HUES6 (cell line): Measurements from ENCODE around the gene POU2F1.

Experiments
- H3K27ac ChIP-seq: 2 replicates; pipeline ENCODE4 v1.7.0; 2013; ENCODE audit warnings: low read depth, mild to moderate bottlenecking, low read length, inconsistent platforms
- H3K27me3 ChIP-seq: 2 replicates; pipeline ENCODE4 v1.6.1; 2013; ENCODE audit warnings: low read length; ENCODE audit not compliant: control insufficient read depth, insufficient read depth
- H3K36me3 ChIP-seq: 2 replicates; pipeline ENCODE4 v1.6.1; 2013; ENCODE audit warnings: low read length; ENCODE audit not compliant: control insufficient read depth, insufficient read depth
- H3K4me1 ChIP-seq: 2 replicates; pipeline ENCODE4 v1.6.1; 2013; ENCODE audit warnings: low read length; ENCODE audit not compliant: control insufficient read depth, insufficient read depth
- H3K4me3 ChIP-seq: 2 replicates; pipeline ENCODE4 v1.5.1; 2013; ENCODE audit warnings: low read depth, low read length
- H3K9ac ChIP-seq: one replicate; pipeline ENCODE4 v1.6.1; 2013; ENCODE audit warnings: mild to moderate bottlenecking, low read length
- H3K9me3 ChIP-seq: 2 replicates; pipeline ENCODE4 v1.6.1; 2013; ENCODE audit warnings: low read depth, low read length; ENCODE audit not compliant: control insufficient read depth, insufficient read depth

POU2F1 gene

GRCh38 chr1:167456524-167456923, 235.8 kb downstream of the POU2F1 start:
- H3K9me3 ChIP-seq: no peaks in the 10 kb centered on the region
- peak overlapping the region; percentile 3; the same call in 1 of the 2 replicates for H3K4me3 ChIP-seq
- no peak overlapping the region for H3K27ac ChIP-seq
- H3K36me3 ChIP-seq: no peaks in the 10 kb centered on the region
- H3K9ac ChIP-seq: no peak overlapping the region
- peaks cover 26% of the 10 kb centered on the region; the same call in 1 of the 2 replicates for H3K4me1 ChIP-seq
- peaks cover 39% of the 10 kb centered on the region for H3K27me3 ChIP-seq

- H3K9me3 ChIP-seq: no peaks in the 10 kb centered on the region
- no peak overlapping the region; the same call in 1 of the 2 replicates for H3K4me3 ChIP-seq
- H3K27ac ChIP-seq: no peak overlapping the region
- peaks cover 39% of the 10 kb centered on the region for H3K27me3 ChIP-seq
- peaks cover 26% of the 10 kb centered on the region; the same call in 1 of the 2 replicates for H3K4me1 ChIP-seq
- H3K36me3 ChIP-seq: no peaks in the 10 kb centered on the region
- no peak overlapping the region for H3K9ac ChIP-seq
Measured at GRCh38 chr1:167456926-167457325, 236.2 kb downstream of the POU2F1 start.

GRCh38 chr1:167457936-167458584, 237.4 kb downstream of the POU2F1 start:
- Histone ChIP-seq H3K4me3 (no peak overlapping the region), H3K9me3 (no peaks in the 10 kb centered on the region), H3K4me1 (peaks cover 27% of the 10 kb centered on the region; the same call in 1 of the 2 replicates), H3K27me3 (peaks cover 39% of the 10 kb centered on the region), H3K27ac (no peak overlapping the region), H3K36me3 (no peaks in the 10 kb centered on the region), H3K9ac (no peak overlapping the region)

- Histone ChIP-seq H3K4me3 (no peak overlapping the region), H3K36me3 (no peaks in the 10 kb centered on the region), H3K27ac (no peak overlapping the region), H3K4me1 (peaks cover 37% of the 10 kb centered on the region; the same call in 1 of the 2 replicates), H3K9me3 (no peaks in the 10 kb centered on the region), H3K9ac (no peak overlapping the region), H3K27me3 (peaks cover 19% of the 10 kb centered on the region)
Measured at GRCh38 chr1:167460836-167461235, 240.2 kb downstream of the POU2F1 start.

GRCh38 chr1:167462341-167462740, 241.7 kb downstream of the POU2F1 start:
- Histone ChIP-seq H3K27me3 (peaks cover 4% of the 10 kb centered on the region), H3K4me3 (no peak overlapping the region), H3K9ac (no peak overlapping the region), H3K36me3 (no peaks in the 10 kb centered on the region), H3K27ac (no peak overlapping the region), H3K9me3 (no peaks in the 10 kb centered on the region), H3K4me1 (peaks cover 27% of the 10 kb centered on the region)

GRCh38 chr1:167463080-167463479, 242.4 kb downstream of the POU2F1 start:
- Histone ChIP-seq H3K36me3 (no peaks in the 10 kb centered on the region), H3K4me1 (peaks cover 26% of the 10 kb centered on the region), H3K27me3 (no peaks in the 10 kb centered on the region), H3K4me3 (no peak overlapping the region), H3K9ac (no peak overlapping the region), H3K9me3 (no peaks in the 10 kb centered on the region), H3K27ac (no peak overlapping the region)

- no peaks in the 10 kb centered on the region for H3K36me3 ChIP-seq
- no peaks in the 10 kb centered on the region for H3K9me3 ChIP-seq
- H3K27ac ChIP-seq: no peak overlapping the region
- H3K27me3 ChIP-seq: no peaks in the 10 kb centered on the region
- H3K4me3 ChIP-seq: no peak overlapping the region
- H3K9ac ChIP-seq: no peak overlapping the region
- peaks cover 25% of the 10 kb centered on the region for H3K4me1 ChIP-seq
Measured at GRCh38 chr1:167463875-167464575, 243.3 kb downstream of the POU2F1 start.

GRCh38 chr1:167465018-167465417, 244.3 kb downstream of the POU2F1 start:
- Histone ChIP-seq H3K4me3 (no peak overlapping the region), H3K9me3 (no peaks in the 10 kb centered on the region), H3K27ac (no peak overlapping the region), H3K27me3 (no peaks in the 10 kb centered on the region), H3K36me3 (no peaks in the 10 kb centered on the region), H3K9ac (no peak overlapping the region), H3K4me1 (peaks cover 25% of the 10 kb centered on the region)

- H3K36me3 ChIP-seq: no peaks in the 10 kb centered on the region
- H3K27ac ChIP-seq: no peak overlapping the region
- H3K27me3 ChIP-seq: no peaks in the 10 kb centered on the region
- no peak overlapping the region for H3K4me3 ChIP-seq
- peaks cover 25% of the 10 kb centered on the region for H3K4me1 ChIP-seq
- H3K9ac ChIP-seq: no peak overlapping the region
- no peaks in the 10 kb centered on the region for H3K9me3 ChIP-seq
Measured at GRCh38 chr1:167465743-167466142, 245.1 kb downstream of the POU2F1 start.

GRCh38 chr1:167467126-167467710, 246.5 kb downstream of the POU2F1 start:
- Histone ChIP-seq H3K4me1 (peaks cover 25% of the 10 kb centered on the region), H3K9ac (no peak overlapping the region), H3K27ac (no peak overlapping the region), H3K27me3 (no peaks in the 10 kb centered on the region), H3K4me3 (no peak overlapping the region), H3K36me3 (no peaks in the 10 kb centered on the region), H3K9me3 (no peaks in the 10 kb centered on the region)

GRCh38 chr1:167467752-167468151, 247.1 kb downstream of the POU2F1 start:
- H3K27me3 ChIP-seq: no peaks in the 10 kb centered on the region
- no peaks in the 10 kb centered on the region for H3K9me3 ChIP-seq
- H3K27ac ChIP-seq: no peak overlapping the region

More at GRCh38 chr1:167467752-167468151, 247.1 kb downstream of the POU2F1 start:
- Histone ChIP-seq H3K4me1 (peaks cover 26% of the 10 kb centered on the region), H3K36me3 (no peaks in the 10 kb centered on the region), H3K9ac (no peak overlapping the region), H3K4me3 (no peak overlapping the region)
